GM23248 (cell line): Measurements from ENCODE around the gene ANO2. TPM values are rescaled to one million over a fixed set of nuclear protein-coding genes. Genes with fewer than 3 reads are reported as not detected.

Experiments used
- DNase-seq: peaks from one replicate; pipeline ENCODE4 v3.0.0-alpha.2; 2015
- H2AFZ ChIP-seq: fragments of 200-600 bp; sonication (generic); 2 replicates; pipeline ENCODE4 v1.6.1; 2016; ENCODE audit warnings: antibody characterized with exemption
- H3F3A ChIP-seq: fragments of 200-600 bp; sonication (generic); 2 replicates; pipeline ENCODE4 v1.6.1; 2016; ENCODE audit warnings: mild to moderate bottlenecking, antibody characterized with exemption, mixed run types; ENCODE audit not compliant: insufficient read depth
- H3K27ac ChIP-seq: fragments of 200-600 bp; sonication (generic); 2 replicates; pipeline ENCODE4 v1.5.1; 2016; ENCODE audit warnings: mild to moderate bottlenecking
- H3K27me3 ChIP-seq: fragments of 200-600 bp; sonication (generic); replicated peaks from 2 replicates; pipeline ENCODE4 v1.6.1; 2016; ENCODE audit warnings: mild to moderate bottlenecking; ENCODE audit not compliant: insufficient read depth
- H3K36me3 ChIP-seq: fragments of 200-600 bp; sonication (generic); 2 replicates; pipeline ENCODE4 v1.6.1; 2016; ENCODE audit warnings: low read depth, mild to moderate bottlenecking
- H3K4me1 ChIP-seq: fragments of 200-600 bp; sonication (generic); 2 replicates; pipeline ENCODE4 v1.6.1; 2016; ENCODE audit warnings: mild to moderate bottlenecking; ENCODE audit not compliant: insufficient read depth
- H3K4me2 ChIP-seq: fragments of 200-600 bp; sonication (generic); one replicate; pipeline ENCODE4 v1.6.1; 2016; ENCODE audit warnings: mild to moderate bottlenecking; ENCODE audit not compliant: unreplicated experiment
- H3K4me3 ChIP-seq: fragments of 200-600 bp; sonication (generic); 2 replicates; pipeline ENCODE4 v1.5.1; 2016; ENCODE audit warnings: mild to moderate bottlenecking
- H3K79me2 ChIP-seq: fragments of 200-600 bp; sonication (generic); 2 replicates; pipeline ENCODE4 v1.6.1; 2016; ENCODE audit warnings: mild to moderate bottlenecking; ENCODE audit not compliant: insufficient read depth
- H3K9ac ChIP-seq: fragments of 200-600 bp; sonication (generic); 2 replicates; pipeline ENCODE4 v1.6.1; 2016; ENCODE audit warnings: mild to moderate bottlenecking
- H3K9me2 ChIP-seq: fragments of 200-600 bp; sonication (generic); 2 replicates; pipeline ENCODE4 v1.6.1; 2016; ENCODE audit warnings: mixed run types, mild to moderate bottlenecking, moderate library complexity; ENCODE audit not compliant: insufficient read depth
- H3K9me3 ChIP-seq: fragments of 200-600 bp; sonication (generic); one replicate; pipeline ENCODE4 v1.6.1; 2017; ENCODE audit warnings: low read depth
- H4K20me1 ChIP-seq: fragments of 200-600 bp; sonication (generic); 2 replicates; pipeline ENCODE4 v1.6.0; 2016; ENCODE audit not compliant: insufficient read depth
- EZH2 ChIP-seq: fragments of 200-600 bp; sonication (generic); IDR thresholded peaks from 2 replicates; pipeline ENCODE4 v1.6.1; 2018; ENCODE audit warnings: antibody characterized with exemption, mild to moderate bottlenecking; ENCODE audit not compliant: insufficient read depth, poor library complexity, severe bottlenecking
- EZH2phosphoT487 ChIP-seq: fragments of 200-600 bp; sonication (generic); IDR thresholded peaks from 2 replicates; pipeline ENCODE4 v1.6.1; 2018; ENCODE audit warnings: antibody characterized with exemption, moderate library complexity, mild to moderate bottlenecking, low read depth; ENCODE audit not compliant: insufficient read depth
- WGBS, 2 experiments: methylation state at CpG; one replicate each; pipeline ENCODE4 v1.1.6; 2015 to 2017; ENCODE audit warnings: low lambda C conversion rate in 2 of 2, low coverage in 1 of 2; ENCODE audit errors: missing lambda C conversion rate in 2 of 2; 5-methylcytosine and 5-hydroxymethylcytosine counted together
- in situ Hi-C: fragments of 300-500 bp; cut with MboI; formaldehyde crosslinking; loops from 2 replicates; pipeline ENCODE4 v1.15.0; 2020
- polyA plus RNA-seq: library from polyadenylated mRNA; unstranded; fragments of >200 nt; fragmentation: Nextera tagmentation; extraction: Ambion mirVana; gene quantifications from 2 replicates; pipeline ENCODE4 v1.2.1, GENCODE V29; 2016
- total RNA-seq: library from RNA; depleted of rRNA; stranded (reverse); fragments of >200 nt; shearing (Covaris generic); gene quantifications from 2 replicates; pipeline ENCODE4 v1.2.3, GENCODE V29; 2014

The ANO2 gene
- total and polyA plus RNA-seq, 2 experiments from 2014 or later: not detected

GRCh38 chr12:5710260-5710878, 234.7 kb downstream of the ANO2 start:
- Histone ChIP-seq H3K9me3 (no peaks in the 10 kb centered on the region), H3F3A (no peaks in the 10 kb centered on the region), H3K4me2 (no peak overlapping the region), H3K9me2 (no peaks in the 10 kb centered on the region), H3K79me2 (no peaks in the 10 kb centered on the region), H3K36me3 (no peaks in the 10 kb centered on the region), H4K20me1 (no peaks in the 10 kb centered on the region), H3K4me3 (no peak overlapping the region), H3K27me3 (no peaks in the 10 kb centered on the region), H3K4me1 (no peaks in the 10 kb centered on the region), H2AFZ (no peak overlapping the region), H3K9ac (no peak overlapping the region), H3K27ac (no peak overlapping the region)
- no peak for DNase-seq
- no peak for TF ChIP-seq EZH2
- TF ChIP-seq EZH2phosphoT487: no peak
- in situ Hi-C loops: no loop called here
- 71 to 76% methylated on average over 1 of the region's 1 CpG for WGBS, 2 experiments

GRCh38 chr12:5708371-5708770, 236.7 kb downstream of the ANO2 start:
- no peaks in the 10 kb centered on the region for H3F3A ChIP-seq
- H3K4me2 ChIP-seq: no peak overlapping the region
- no peak overlapping the region for H3K9ac ChIP-seq
- H3K9me2 ChIP-seq: no peaks in the 10 kb centered on the region
- TF ChIP-seq EZH2phosphoT487 (no peak), EZH2 (no peak)
- H3K9me3 ChIP-seq: no peaks in the 10 kb centered on the region
- no peaks in the 10 kb centered on the region for H4K20me1 ChIP-seq
- DNase-seq: no peak
- H3K27ac ChIP-seq: no peak overlapping the region
- H3K27me3 ChIP-seq: no peaks in the 10 kb centered on the region
- in situ Hi-C loops: no loop called here
- H2AFZ ChIP-seq: no peak overlapping the region
- no peaks in the 10 kb centered on the region for H3K79me2 ChIP-seq
- H3K4me1 ChIP-seq: no peaks in the 10 kb centered on the region
- H3K36me3 ChIP-seq: no peaks in the 10 kb centered on the region
- no peak overlapping the region for H3K4me3 ChIP-seq

GRCh38 chr12:5706247-5706646, 238.8 kb downstream of the ANO2 start:
- in situ Hi-C loops: no loop called here
- H3K9ac ChIP-seq: no peak overlapping the region
- H3K36me3 ChIP-seq: no peaks in the 10 kb centered on the region
- no peaks in the 10 kb centered on the region for H3F3A ChIP-seq
- no peak overlapping the region for H3K4me2 ChIP-seq
- no peak overlapping the region for H3K27ac ChIP-seq
- 50 to 59% methylated on average over 4 of the region's 4 CpGs for WGBS, 2 experiments
- H3K9me2 ChIP-seq: no peaks in the 10 kb centered on the region
- no peak for DNase-seq
- H4K20me1 ChIP-seq: no peaks in the 10 kb centered on the region
- no peak overlapping the region for H2AFZ ChIP-seq
- no peak for TF ChIP-seq EZH2
- no peaks in the 10 kb centered on the region for H3K4me1 ChIP-seq
- no peaks in the 10 kb centered on the region for H3K9me3 ChIP-seq
- H3K4me3 ChIP-seq: no peak overlapping the region
- H3K79me2 ChIP-seq: no peaks in the 10 kb centered on the region
- no peaks in the 10 kb centered on the region for H3K27me3 ChIP-seq

GRCh38 chr12:5705791-5706190, 239.3 kb downstream of the ANO2 start:
- Histone ChIP-seq H3K9me3 (no peaks in the 10 kb centered on the region), H3K4me2 (no peak overlapping the region), H3K4me3 (no peak overlapping the region), H3K4me1 (no peaks in the 10 kb centered on the region), H3K9me2 (no peaks in the 10 kb centered on the region), H3K79me2 (no peaks in the 10 kb centered on the region), H3K27ac (no peak overlapping the region), H3K27me3 (no peaks in the 10 kb centered on the region), H3K9ac (no peak overlapping the region), H3K36me3 (no peaks in the 10 kb centered on the region), H4K20me1 (no peaks in the 10 kb centered on the region), H3F3A (no peaks in the 10 kb centered on the region), H2AFZ (no peak overlapping the region)
- in situ Hi-C loops: no loop called here
- no peak for TF ChIP-seq EZH2phosphoT487
- TF ChIP-seq EZH2: no peak
- DNase-seq: no peak
- 40 to 47% methylated on average over 9 of the region's 9 CpGs for WGBS, 2 experiments
